ENCODE data around the gene TALDO1.

The TALDO1 gene

DNA sequence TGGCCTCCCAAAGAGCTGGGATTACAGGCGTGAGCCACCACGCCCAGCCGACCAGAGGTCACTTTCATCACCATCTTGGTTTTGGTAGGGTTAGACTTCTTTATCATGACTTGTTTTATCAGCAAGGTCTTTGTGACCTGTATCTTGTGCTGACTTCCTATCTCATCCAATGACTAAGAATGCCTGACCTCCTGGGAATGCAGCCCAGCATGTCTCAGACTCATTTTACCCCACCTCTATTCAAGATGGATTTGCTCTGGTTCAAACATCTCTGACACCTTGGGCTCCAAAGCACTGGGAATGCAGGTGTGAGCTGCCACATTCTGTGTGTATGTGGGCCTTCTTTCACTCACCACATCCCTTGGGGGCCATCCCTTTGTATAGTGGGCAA, 5.1 kb upstream of the TALDO1 start:
- no peak for TF ChIP-seq CTCF (conservative IDR thresholded peaks at IDR 0.05; ENCODE audit: control insufficient read depth, insufficient read depth, low read depth, low read length)
- no peak overlapping the region for H3K4me3 ChIP-seq (ENCODE audit: control insufficient read depth, low read depth, low read length)
- DNase-seq (ENCODE audit: low read depth): no peak

DNA sequence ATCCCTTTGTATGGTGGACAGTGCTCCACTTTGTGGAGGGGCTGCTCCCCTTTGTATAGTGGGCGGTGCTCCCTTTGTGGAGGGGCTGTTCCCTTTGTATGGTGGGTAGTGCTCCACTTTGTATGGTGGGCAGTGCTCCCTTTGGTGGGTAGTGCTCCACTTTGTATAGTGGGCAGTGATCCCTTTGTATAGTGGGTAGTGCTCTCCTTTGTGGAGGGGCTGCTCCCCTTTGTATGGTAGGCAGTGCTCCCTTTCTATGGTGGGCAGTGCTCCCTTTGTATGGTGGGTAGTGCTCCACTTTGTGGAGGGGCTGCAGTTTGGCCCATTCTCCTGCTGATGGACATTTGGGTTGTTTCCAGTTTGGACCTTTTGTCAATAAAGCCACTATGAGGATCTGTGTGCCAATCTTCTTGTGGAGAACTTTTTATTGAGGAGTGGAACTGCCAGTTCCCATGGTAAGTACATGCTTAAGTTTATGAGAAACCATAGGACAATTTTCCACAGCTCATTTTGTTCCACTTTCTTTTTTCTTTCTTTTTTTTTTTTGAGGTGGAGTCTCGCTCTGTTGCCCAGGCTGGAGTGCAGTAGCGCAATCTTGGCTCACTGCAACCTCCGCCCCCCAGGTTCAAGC, 4.6 kb upstream of the TALDO1 start:
- TF ChIP-seq CTCF (conservative IDR thresholded peaks at IDR 0.05; ENCODE audit: control insufficient read depth, insufficient read depth, low read depth, low read length): no peak
- no peak for DNase-seq (ENCODE audit: low read depth)
- no peak overlapping the region for H3K4me3 ChIP-seq (ENCODE audit: control insufficient read depth, low read depth, low read length)

- no peak for TF ChIP-seq CTCF (conservative IDR thresholded peaks at IDR 0.05; ENCODE audit: control insufficient read depth, insufficient read depth, low read depth, low read length)
- no peak for DNase-seq (ENCODE audit: low read depth)
- no peak overlapping the region for H3K4me3 ChIP-seq (ENCODE audit: control insufficient read depth, low read depth, low read length)
These were observed 1.8 kb upstream of the TALDO1 start for GRCh38 chr11:745428-745827.

- no peak for TF ChIP-seq CTCF (conservative IDR thresholded peaks at IDR 0.05; ENCODE audit: control insufficient read depth, insufficient read depth, low read depth, low read length)
- peak; percentile 53 for DNase-seq (ENCODE audit: low read depth)
- peak overlapping the region; percentile 52 for H3K4me3 ChIP-seq (ENCODE audit: control insufficient read depth, low read depth, low read length)
These were observed 741 bp upstream of the TALDO1 start for GRCh38 chr11:746289-747157.

GRCh38 chr11:748007-748359, 719 bp downstream of the TALDO1 start:
- TF ChIP-seq CTCF (conservative IDR thresholded peaks at IDR 0.05; ENCODE audit: control insufficient read depth, insufficient read depth, low read depth, low read length): no peak
- H3K4me3 ChIP-seq (ENCODE audit: control insufficient read depth, low read depth, low read length): peak overlapping the region; percentile 60

GRCh38 chr11:749731-750130, 2.5 kb downstream of the TALDO1 start:
- H3K4me3 ChIP-seq (ENCODE audit: control insufficient read depth, low read depth, low read length): no peak overlapping the region
- DNase-seq (ENCODE audit: low read depth): peak; percentile 14
- TF ChIP-seq CTCF (conservative IDR thresholded peaks at IDR 0.05; ENCODE audit: control insufficient read depth, insufficient read depth, low read depth, low read length): no peak

More at GRCh38 chr11:748007-748359, 719 bp downstream of the TALDO1 start:
- no peak for DNase-seq (ENCODE audit: low read depth)

Data from fibroblast of mammary gland (primary cell).